ENCODE data around the gene NAGK.
"Not testable (repeated sequence)": the region's sequence is repeated elsewhere in the genome, so short reads cannot be mapped to it uniquely, and the experiment has no call there.

The NAGK gene

DNA sequence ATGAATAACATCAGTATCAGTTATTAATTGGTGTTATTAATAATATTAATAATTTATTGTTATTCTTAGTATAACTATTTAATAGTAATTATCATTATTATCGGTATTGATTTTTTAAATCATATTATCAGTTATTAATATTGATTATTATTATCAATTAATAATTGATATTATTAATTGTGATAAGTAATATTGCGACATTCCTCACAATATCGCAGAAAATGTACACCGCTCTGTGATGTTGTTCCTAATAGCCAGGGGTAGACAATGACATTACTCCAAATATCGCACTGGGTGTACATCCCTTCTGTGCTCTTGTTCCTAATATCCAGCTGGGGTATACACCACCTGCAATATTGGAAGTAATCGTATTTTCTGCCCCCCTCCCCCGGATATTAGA lies 23.3 kb upstream of the NAGK start (continued):
- no peak for TF ChIP-seq ZFP30 (CRISPR knock-in tag; IDR thresholded peaks at IDR 0.05)

- ATAC-seq = no peak
- TF ChIP-seq, protein P1, sequence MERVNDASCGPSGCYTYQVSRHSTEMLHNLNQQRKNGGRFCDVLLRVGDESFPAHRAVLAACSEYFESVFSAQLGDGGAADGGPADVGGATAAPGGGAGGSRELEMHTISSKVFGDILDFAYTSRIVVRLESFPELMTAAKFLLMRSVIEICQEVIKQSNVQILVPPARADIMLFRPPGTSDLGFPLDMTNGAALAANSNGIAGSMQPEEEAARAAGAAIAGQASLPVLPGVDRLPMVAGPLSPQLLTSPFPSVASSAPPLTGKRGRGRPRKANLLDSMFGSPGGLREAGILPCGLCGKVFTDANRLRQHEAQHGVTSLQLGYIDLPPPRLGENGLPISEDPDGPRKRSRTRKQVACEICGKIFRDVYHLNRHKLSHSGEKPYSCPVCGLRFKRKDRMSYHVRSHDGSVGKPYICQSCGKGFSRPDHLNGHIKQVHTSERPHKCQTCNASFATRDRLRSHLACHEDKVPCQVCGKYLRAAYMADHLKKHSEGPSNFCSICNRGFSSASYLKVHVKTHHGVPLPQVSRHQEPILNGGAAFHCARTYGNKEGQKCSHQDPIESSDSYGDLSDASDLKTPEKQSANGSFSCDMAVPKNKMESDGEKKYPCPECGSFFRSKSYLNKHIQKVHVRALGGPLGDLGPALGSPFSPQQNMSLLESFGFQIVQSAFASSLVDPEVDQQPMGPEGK (CRISPR knock-in tag; IDR thresholded peaks at IDR 0.05; ENCODE audit: borderline replicate concordance) = no peak
- no peak for TF ChIP-seq ISL1 (CRISPR knock-in tag; IDR thresholded peaks at IDR 0.05)
These were observed 22.4 kb upstream of the NAGK start for GRCh38 chr2:71045865-71046548.

- ATAC-seq = no peak
- no peak for TF ChIP-seq ESRRG (CRISPR knock-in tag; IDR thresholded peaks at IDR 0.05)
- TF ChIP-seq OSR1 (CRISPR knock-in tag; IDR thresholded peaks at IDR 0.05) = no peak
- no peak for TF ChIP-seq SNAI2 (CRISPR knock-in tag; IDR thresholded peaks at IDR 0.05)
- no peak for TF ChIP-seq ZNF70 (CRISPR knock-in tag; IDR thresholded peaks at IDR 0.05)
- TF ChIP-seq TOX (CRISPR knock-in tag; IDR thresholded peaks at IDR 0.05; ENCODE audit: borderline replicate concordance) = no peak
- no peak for TF ChIP-seq ZNF565 (CRISPR knock-in tag; conservative IDR thresholded peaks at IDR 0.05; ENCODE audit: low read depth)
- TF ChIP-seq ARNTL (CRISPR knock-in tag; IDR thresholded peaks at IDR 0.05; ENCODE audit: borderline replicate concordance, low read depth) = no peak
- TF ChIP-seq, protein P2, sequence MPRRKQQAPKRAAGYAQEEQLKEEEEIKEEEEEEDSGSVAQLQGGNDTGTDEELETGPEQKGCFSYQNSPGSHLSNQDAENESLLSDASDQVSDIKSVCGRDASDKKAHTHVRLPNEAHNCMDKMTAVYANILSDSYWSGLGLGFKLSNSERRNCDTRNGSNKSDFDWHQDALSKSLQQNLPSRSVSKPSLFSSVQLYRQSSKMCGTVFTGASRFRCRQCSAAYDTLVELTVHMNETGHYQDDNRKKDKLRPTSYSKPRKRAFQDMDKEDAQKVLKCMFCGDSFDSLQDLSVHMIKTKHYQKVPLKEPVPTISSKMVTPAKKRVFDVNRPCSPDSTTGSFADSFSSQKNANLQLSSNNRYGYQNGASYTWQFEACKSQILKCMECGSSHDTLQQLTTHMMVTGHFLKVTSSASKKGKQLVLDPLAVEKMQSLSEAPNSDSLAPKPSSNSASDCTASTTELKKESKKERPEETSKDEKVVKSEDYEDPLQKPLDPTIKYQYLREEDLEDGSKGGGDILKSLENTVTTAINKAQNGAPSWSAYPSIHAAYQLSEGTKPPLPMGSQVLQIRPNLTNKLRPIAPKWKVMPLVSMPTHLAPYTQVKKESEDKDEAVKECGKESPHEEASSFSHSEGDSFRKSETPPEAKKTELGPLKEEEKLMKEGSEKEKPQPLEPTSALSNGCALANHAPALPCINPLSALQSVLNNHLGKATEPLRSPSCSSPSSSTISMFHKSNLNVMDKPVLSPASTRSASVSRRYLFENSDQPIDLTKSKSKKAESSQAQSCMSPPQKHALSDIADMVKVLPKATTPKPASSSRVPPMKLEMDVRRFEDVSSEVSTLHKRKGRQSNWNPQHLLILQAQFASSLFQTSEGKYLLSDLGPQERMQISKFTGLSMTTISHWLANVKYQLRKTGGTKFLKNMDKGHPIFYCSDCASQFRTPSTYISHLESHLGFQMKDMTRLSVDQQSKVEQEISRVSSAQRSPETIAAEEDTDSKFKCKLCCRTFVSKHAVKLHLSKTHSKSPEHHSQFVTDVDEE (CRISPR knock-in tag; IDR thresholded peaks at IDR 0.05) = no peak
- no peak for TF ChIP-seq CREB5 (CRISPR knock-in tag; IDR thresholded peaks at IDR 0.05; ENCODE audit: low read depth)
- TF ChIP-seq PPARA (CRISPR knock-in tag; IDR thresholded peaks at IDR 0.05; ENCODE audit: borderline replicate concordance) = no peak
- TF ChIP-seq, protein P3, sequence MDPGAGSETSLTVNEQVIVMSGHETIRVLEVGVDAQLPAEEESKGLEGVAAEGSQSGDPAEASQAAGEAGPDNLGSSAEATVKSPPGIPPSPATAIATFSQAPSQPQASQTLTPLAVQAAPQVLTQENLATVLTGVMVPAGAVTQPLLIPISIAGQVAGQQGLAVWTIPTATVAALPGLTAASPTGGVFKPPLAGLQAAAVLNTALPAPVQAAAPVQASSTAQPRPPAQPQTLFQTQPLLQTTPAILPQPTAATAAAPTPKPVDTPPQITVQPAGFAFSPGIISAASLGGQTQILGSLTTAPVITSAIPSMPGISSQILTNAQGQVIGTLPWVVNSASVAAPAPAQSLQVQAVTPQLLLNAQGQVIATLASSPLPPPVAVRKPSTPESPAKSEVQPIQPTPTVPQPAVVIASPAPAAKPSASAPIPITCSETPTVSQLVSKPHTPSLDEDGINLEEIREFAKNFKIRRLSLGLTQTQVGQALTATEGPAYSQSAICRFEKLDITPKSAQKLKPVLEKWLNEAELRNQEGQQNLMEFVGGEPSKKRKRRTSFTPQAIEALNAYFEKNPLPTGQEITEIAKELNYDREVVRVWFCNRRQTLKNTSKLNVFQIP (CRISPR knock-in tag; IDR thresholded peaks at IDR 0.05; ENCODE audit: borderline replicate concordance, low read depth) = no peak
- TF ChIP-seq, protein P1 (CRISPR knock-in tag; IDR thresholded peaks at IDR 0.05; ENCODE audit: borderline replicate concordance) = no peak
- no peak for TF ChIP-seq TCF4 (CRISPR knock-in tag; IDR thresholded peaks at IDR 0.05; ENCODE audit: borderline replicate concordance)
- TF ChIP-seq ZC3H10 (CRISPR knock-in tag; IDR thresholded peaks at IDR 0.05) = no peak
- no peak for TF ChIP-seq ZFP3 (CRISPR knock-in tag; IDR thresholded peaks at IDR 0.05)
- no peak for TF ChIP-seq CSRNP3 (CRISPR knock-in tag; IDR thresholded peaks at IDR 0.05)
- TF ChIP-seq ISL1 (CRISPR knock-in tag; IDR thresholded peaks at IDR 0.05) = no peak
- no peak for TF ChIP-seq BACH2 (CRISPR knock-in tag; IDR thresholded peaks at IDR 0.05; ENCODE audit: borderline replicate concordance)
- TF ChIP-seq GLIS3 (CRISPR knock-in tag; IDR thresholded peaks at IDR 0.05) = no peak
- no peak for TF ChIP-seq ZFP30 (CRISPR knock-in tag; IDR thresholded peaks at IDR 0.05)
These were observed 20.4 kb upstream of the NAGK start for GRCh38 chr2:71048096-71048495.

DNA sequence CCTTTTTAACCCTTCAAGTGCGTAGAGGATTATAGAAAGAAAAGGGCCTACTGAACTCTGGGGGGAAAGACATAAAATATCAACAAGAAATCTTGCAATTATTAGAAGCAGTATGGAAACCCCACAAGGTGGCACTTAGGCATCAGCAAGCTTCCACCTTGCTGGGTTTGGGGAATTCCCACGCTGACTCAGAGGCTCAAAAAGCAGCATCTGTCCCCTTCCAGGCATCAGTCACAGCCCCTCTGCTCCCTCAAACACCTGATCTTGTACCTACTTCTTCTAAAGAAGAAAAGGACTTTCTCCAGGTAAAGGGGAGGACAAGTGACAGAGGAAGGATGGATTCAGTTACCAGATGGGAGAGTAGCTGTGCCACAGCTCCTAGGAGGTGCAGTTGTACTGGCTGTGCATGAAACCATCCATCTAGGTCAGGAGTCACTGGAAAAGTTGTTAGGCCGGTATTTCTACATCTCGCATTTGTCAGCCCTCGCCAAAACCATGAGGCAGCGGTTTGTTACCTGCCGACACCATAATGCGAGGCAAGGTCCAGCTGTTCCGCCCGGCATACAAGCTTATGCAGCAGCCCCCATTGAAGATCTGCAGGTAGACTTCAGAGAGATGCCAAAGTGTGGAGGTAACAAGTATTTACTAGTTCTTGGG lies 18.6 kb upstream of the NAGK start:
- not testable (repeated sequence) for ATAC-seq

- not testable (repeated sequence) for ATAC-seq
These were observed 13.2 kb upstream of the NAGK start for GRCh38 chr2:71055206-71055740.

Data from SK-N-SH treated with all-trans-retinoic acid at 6 μM for 48 hours (cell line).